DMS 273 treated with DMSO at 0.1 percent for 48 hours (cell line): ENCODE data around the gene CSF1.

Source experiments
- DNase-seq: peaks from one replicate; lab custom pipeline; 2025; lab: John Stamatoyannopoulos, UW

CSF1 gene

DNA sequence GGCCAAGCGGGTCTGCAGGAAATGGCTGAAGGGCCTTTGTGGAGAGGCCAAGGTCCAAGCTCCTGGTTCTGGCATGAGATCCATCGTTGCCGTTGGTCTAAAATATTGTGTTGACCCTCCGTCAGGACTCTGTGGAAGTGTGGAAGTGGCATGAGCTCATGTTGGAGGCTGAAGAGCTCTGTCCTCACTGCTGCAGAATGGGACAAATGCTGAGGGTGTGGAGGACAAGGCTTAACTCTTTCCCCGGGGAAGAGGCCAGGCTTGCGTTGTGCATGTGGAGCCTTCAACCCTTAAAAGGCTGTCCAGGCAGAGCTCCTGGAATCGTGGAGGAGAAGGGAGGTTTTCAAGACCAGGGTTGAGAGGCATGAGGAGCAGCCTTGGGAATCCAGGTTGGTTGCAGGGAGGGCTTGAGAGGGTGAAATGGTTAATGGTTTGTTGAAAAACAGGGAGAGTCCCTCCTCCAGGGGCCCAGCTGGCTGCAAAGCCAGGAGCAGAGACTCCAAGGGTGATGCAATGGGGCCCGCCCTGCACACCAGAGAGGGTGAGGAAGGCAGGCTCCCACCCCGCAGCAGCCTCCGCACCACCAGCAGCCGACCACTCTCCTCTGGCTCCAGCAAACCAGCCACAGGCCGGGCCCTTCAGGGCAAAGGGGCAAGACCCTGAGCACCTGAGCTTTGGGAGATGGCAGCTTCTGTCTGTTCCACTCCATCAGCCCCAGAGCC lies 67.2 kb downstream of the CSF1 start:
- no peak for DNase-seq

DNA sequence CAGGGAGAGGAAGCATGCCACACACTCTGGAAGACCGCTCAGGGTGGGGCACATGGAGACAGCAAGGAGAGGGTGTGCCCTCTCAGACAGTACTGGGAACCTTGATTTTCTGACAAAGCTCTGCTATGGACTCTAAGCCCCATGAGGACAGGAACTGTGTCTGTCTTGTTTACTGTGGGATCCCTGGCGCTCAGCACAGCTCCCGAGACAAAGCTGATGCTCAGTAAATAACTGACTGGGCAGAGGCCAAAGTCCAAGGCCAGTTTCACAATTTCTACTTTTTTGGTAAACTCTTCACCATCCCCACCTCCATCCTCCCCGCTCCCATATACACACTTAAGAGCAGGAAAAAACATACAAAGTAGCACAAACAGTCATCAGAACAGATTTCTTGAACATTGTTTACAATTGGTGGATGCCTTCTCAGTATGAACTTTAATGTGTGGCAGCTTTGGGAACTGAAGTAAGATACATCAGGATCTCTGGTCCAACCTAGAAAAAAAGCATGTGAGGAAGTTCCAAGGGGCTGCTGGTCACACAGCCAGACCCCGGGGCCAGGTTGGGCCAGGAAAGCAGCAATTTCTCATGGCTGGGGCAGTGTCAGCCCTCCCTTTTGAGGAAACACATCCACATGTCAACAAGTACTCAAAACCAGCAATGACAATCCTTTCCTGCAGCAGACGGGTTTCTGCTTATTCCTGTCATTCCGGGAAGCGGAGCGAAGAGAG lies 68.3 kb downstream of the CSF1 start:
- DNase-seq, result no peak

DNA sequence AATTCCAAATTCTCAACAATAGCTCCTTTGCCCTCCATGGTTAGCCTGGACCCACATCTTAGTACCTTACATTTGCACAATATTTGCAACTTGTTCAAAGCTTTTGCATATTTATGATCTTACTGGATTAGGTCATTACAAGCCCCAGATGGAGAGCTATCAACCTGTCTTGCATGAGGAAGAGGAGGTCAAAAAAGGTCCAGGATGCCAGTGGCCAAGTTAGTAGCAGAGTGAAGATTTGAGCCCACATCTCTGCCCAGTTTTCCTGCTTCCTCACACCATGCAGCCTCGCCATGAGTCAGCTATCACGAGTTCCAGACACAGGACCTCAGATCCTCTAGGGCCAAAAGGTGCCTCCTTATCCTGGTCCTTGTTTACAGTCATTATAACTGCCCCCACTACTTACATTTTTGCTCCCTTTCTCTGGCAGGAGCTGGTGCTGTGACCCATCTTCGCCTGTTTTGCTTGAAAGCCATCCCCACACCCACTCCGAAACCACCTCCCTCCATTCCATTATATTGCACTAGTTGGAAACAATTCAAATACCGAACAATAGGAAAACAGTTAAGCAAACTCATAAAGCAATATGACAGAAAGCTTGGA lies 68.9 kb downstream of the CSF1 start:
- no peak for DNase-seq
